Hematopoietic multipotent progenitor cell treated with erythropoietin and hydrocortisone succinate and interleukin-3 and kit ligand, for 6 days (in vitro differentiated cells): ENCODE data around the gene PDZD7.

Experiments used
- DNase-seq: peaks from one replicate; pipeline ENCODE4 v3.0.0-alpha.2; 2015

PDZD7 gene

DNA sequence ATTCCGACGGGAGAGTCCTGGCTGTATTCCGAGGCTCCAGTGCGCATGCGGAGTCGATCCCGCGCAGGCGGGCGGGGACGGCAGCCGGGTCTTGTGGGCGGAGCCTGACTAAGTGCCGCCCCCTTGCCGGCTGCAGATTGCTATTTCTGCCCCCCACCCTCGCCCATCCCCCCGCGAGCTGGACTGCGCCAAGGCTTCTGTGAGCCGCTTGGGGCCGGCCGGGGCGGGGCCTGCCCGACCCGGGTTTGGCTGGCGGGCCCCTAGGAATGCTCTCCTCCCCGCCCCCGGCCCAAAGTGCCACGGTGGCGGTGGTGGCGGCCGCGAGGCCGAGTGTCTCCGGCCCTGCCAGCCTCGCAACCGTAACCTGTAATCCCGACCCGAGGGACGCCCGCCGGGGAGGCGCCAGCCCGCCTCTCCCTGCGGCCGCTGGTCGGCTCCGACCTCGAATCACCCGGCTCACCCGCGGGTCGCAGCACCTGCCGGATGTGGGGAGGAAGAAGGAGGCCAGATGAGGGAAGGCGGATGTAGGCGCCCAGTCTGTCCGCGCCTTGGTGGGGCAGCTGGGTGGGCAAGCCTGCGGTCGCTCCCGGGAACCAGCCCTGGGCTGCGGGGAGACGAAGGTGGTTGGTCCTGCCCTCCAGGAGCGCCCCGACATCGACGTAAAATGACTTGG, 30.2 kb upstream of the PDZD7 start:
- DNase-seq = peak; percentile 97

DNA sequence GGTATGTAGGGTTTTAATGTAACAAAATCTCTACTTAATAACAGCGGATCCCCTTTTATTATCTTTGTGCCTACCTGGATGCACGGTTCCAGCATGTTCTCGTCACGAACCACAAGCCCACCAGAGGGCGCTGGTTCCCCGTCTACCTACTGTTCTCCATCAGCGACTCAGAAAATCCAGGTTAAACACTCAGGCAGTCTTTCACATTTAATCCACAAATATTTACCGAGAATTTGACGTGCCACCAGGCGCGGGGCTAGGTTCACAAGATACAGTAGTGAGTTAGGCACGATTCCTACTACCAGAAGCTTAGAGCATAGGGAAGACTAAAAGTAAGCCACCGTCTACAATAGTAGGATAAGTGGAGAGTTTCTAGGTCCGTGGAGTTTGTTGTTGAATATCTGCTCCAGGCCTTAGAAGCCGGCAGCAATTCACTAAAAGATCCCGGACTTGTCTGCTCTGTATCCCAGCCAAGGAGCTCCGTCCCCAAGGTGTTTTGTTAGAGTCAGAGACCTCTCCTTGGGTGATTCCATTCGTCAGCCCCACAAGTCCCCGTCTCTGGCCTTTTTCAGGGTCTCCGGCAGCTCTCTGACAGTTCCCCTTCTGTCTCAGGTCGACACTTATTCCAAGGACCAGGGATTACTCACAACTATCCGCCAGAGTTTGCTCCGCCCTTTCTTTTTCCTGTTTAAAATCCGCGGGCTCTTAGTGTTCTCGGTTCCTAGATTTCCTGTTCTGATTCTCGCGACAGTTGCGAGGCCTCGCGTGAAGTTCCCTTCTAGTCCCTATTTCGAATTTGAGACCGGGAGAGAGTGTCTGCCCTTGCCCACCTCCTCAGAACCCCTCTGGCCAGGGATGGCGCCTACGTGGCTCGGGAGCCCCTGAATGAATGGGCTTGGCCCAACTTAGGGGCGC, 29.4 kb upstream of the PDZD7 start:
- DNase-seq = peak; percentile 97

DNA sequence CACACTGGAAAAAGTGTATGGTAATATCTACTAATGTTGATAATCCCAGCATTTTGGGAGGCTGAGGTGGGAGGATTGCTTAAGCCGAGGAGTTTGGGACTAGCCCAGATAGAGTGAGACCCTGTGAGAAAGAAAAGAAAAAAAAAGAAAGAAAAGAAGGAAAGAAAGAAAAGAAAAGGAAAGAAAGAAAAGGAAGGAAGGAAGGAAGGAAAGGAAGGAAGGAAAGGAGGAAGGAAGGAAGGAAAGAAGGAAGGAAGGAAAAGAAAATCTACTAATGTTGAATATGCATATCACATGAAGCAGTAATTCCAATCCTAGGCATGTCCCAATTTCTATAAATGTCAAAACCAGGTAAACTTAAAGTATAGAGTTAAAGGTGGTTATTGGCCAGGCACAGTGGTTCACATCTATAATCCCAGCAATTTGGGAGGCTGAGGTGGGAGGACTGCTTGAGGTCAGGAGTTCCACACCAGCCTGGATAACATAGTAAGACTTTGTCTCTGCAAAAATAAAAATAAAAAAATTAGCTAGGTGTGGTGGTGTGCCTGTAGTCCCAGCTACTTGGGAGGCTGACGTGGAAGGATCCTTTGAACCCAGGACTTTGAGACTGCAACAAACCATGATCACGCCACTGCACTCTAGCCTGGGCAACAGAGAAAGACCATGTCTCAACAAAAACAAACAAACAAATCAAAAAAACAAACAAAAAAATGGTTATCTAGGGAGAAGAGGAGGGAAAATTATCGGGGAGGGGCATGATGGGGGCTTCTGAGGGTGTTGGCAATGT, 25.6 kb upstream of the PDZD7 start:
- DNase-seq = no peak

DNA sequence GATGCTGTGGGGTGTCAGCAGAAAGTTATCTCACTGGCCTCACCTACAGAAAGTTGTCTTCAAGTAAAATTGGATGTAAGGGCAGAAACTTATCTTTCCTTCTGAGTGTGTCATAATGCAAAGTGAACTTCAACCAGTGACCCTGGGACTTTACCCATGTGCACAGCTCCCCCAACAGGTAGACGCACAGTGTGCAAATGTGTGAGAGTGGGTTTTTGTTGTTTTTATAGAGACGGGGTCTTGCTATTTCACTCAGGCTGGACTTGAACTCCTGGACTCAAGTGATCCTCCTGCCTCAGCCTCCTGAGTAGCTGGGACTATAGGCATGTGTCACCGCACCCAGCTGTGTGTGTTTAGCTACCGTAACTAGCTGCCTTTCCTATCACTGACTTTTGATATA, 24.5 kb upstream of the PDZD7 start:
- peak; percentile 35 for DNase-seq

DNA sequence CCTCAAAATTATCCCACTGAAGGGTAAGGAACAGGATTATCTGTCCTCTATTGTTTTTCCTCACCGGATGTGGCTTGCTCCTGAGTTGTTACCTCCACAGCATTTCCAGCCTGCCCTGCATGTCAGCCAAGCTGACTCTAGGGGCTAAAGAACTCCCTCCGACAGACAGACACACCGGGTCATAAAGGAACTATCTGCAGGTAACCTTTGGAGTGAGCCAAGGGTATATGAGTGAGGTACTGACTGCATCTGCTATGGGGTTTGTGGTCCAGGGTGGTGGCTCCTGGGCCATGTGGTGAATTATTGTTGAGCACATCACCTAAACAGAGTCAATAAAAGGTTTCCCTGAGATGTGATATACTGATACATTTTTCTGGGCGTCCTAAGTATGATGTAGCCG, 23.9 kb upstream of the PDZD7 start:
- DNase-seq = no peak

DNA sequence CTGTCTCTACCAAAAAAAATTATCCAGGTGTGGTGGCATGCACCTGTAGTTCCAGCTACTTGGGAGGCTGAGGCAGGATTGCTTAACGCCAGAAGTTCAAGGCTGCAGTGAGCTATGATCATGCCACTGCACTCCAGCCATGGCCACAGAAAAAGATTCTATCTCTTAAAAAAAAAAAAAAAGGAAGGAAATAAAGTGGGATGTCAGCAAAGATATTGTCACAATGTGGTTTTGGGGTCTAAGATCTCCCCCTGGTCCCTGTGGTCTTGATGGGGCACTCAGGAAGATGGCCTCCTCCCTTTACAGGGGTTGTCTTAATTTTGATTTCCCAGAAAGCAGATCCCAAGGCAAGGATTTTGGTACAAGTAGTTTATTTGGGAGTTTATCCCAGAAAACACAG, 23.4 kb upstream of the PDZD7 start:
- DNase-seq = peak; percentile 41

DNA sequence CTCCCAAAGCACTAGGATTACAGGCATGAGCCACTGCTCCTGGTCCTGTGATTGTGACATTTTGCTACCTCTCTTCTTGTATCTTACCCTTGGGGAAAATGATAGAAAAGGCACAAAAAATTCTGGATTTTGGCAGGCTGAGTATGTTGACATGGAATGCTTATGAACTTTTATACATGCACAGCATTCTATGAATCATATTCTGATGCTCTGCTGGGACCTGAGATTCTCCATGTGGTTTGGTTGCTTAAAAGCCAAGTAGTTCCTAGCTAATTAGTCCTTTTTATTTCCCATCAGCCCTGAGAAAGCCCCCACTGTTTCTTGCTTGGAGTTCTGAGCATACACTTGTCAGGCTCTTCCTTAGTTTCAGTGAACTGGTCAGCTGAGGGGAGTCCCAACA, 22.6 kb upstream of the PDZD7 start:
- no peak for DNase-seq

DNA sequence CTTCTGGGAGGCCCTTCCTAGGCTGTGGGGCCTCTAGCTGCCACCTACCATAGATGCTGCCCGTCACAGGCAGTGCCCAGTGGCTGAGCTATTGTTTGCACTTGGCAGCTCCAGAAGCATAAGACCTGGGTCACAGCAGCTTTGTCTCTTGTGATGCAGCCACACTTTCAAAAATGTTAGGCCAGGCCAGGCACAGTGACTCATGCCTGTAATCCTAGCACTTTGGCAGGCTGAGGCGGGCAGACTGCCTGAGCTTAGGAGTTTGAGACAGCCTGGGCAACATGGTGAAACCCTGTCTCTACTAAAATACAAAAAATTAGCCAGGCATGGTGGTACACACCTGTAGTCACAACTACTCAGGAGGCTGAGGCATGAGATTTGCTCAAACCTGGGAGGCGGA, 21.4 kb upstream of the PDZD7 start:
- no peak for DNase-seq

DNA sequence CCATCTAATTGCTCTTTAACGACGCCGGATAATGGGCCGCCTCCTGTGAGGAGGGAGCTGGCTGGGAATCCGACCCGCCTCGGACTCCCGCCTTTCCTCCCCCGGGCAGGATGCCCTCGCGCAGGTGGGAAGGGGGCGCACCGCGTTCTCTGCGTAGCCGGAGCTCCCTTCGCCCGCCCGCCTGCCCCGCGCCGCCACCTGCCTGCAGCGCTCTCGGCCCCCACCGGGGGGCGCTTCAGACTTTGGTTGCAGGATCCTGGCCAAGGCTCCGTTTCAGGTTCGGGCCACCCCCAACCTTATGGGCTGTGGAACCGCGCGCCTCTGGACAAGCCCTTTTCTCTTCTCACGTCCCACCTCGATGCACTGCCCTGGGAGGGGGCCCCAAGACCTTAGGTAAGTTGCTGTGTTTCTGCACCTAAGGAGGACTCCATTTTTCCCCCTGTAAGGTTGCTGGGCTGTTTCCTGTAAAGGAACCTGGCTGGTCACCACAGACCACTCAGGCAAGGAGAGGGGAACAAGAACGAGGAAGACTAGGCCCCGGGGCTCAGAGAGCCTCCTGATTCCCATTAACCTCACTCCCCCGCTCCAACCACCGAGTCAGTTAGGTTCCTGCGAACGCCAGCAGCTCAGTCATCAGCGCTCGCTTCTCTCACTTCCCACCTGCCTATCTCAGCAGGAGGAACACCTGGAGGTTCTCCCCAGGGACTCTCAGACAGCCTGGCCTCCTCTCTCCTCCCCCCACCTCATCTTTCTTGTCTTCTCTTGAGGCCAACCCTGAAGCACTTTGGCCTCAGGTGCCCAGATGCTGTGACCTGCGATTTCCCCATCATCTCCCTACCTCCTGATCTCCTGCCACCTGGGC, 19.5 kb upstream of the PDZD7 start:
- DNase-seq = peak; percentile 75

DNA sequence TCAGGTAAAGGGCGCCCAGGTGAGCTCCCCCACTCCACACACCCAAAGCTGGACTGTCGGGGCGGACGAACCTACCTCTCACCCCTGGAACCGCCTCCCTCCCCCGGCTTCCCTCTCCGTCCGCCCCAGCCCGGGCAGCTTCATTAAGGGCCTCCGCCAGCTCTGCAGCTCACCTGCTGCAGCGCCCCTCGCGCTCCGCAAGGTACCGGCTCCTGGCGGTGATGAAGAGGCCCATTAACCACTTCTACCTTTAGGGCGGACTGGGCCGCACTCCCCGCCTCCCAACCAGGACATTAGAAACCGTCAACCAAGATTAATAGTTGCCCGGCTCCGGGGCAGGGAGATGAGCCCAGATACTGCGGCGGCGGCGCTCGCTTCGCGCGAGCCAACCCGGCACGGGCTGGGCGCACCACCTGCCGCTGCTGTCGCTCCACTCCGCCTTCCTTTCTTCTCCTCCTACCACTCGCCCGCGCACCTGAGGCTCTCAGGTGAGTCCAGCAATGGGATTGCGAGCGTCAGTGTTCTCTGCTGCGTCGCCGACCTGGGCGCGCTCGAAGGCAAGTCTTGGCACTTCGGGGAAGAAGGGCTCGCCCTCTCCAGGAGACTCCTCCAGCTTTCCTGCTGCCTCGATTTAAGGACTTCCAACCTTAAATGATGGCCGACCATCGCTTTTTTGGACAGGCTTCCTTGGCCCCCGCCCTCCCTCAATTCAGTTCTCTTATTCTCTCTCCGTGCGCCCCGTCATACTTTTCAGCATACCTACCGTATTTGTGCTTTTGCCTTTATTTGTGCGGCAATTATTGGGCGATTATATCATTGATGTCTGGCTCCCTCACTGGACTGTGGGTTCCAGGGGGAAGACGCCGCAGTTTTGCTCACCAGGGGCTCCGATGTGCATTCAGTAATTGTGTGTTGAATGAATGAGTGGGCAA, 17.3 kb upstream of the PDZD7 start:
- no peak for DNase-seq

DNA sequence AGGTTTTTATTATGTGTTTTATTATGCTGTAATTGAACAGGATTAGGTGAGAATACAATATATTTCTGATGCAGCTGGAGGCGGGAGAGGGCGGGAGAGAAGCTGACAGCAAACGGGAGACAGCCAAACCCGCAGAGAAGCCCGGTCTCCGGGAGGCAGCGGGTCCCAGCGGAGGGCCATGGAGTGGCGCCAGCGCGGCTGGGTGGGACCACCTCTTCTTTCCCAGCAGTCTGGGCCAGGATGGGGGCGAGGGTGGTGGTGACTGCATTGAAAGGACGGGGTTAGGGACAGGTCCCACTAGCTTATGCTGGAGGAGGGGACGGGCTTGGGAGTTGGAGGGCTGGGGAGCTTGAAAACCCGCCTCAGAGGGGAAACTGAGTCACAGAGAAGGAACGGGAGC, 16.3 kb upstream of the PDZD7 start:
- DNase-seq = no peak

DNA sequence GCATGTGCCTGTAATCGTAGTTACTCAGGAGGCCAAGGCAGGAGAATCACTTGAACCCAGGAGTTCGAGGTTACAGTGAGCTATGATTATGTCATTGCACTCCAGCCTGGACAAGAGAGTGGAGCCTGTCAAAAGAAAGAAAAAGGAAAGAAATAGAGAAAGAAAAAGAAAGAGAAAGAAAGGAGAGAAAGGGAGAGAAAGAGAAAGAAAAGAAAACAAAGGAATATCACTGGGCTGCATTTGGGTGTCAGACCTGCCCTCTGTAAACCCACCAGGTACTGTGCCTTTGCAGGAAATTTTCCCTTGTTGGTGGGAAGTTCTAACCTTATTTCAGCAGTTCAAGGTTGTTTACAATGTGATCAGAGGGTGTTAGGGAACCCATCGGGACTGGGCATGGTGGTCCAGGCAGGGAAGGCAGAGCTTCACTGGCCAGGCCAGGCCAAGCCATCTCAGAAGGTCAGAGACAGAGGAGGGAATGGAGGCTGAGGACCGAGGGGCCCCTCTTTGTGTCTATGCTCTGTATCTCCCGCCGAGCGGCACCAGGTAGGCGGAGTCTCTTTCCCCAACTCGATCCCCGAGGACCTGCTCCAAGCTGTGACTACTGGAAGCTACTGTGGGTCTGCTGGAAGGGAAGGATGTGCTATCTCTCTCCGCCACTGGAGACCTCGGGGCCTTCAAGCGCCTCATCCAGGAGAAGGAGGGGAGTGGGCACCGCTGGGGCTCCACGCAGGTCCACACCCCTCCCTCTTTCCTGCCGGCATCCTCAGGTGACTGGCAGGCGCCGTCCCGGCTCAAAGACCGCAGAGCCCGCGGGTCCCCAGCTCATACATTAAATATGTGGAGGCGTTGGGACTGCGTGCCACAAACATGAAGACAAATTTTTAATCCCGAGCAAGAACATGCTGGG, 15.7 kb upstream of the PDZD7 start:
- DNase-seq = no peak

DNA sequence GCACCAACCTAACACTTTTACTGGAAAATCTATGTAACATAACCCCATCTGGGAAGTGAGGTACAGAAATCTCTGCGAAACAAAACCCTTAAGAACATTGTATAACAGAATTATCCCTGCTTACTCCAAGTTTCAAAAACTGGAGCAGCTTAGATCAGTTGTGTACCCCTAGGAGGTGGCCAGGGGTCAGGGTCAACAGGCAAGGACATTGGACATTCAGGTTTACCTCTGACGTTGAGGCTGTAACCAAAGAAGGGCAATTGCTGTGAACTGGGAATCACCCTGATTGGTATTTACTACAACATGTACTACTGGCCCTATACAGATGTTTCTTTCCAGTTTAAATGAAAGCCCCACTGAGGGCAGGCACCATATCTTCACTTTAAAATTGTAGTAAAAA, 13.2 kb upstream of the PDZD7 start:
- DNase-seq = no peak

DNA sequence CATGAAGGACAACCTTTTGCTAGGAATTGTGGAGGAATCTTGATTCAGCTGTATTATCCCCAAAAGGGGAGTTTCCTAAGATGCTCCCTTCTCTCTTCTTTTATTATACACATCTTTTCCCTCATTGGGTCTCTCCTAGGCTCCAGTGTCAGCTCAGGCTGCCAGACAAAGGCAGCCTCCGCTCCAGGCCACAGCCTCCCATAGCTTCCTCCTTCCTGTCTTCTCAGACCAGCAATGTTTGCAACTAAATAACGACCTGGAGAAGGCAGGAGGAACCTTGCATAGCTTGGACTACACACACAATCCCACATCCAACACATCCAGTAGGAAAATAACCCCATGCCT, 12.4 kb upstream of the PDZD7 start:
- no peak for DNase-seq

DNA sequence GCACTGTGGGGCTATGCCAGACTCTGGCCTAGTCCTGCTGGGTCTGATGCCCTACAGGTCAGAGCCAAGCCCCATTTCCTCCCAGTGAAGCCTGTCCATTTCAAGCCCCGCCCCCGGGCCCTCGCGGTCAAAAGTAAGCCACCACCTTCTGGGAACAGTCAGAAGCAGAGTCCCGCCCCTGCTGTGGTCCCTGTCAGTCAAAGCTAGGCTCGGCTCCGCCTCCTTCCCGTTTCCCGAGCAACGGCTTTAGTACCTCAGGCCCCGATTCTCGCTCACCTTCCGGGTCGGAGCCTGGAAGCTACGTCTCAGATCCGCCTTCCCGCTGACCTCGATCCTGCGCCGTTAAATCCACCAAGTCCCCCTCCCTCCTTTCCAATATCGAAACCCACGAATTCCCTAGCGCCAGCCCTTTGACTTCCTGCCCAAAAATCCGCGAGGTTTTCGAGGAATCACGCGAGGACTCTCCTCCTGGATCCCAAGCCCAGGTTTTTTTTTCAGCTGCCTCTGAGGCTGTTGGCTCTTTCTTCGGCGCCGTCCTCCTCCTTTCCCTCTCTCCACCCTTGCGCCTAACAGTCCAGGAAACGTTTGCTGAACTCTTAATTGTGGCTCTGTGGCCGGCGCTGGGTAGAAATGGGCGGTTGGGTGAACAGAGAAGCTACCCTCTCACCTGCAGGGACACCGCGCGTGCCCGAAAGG, 11.9 kb upstream of the PDZD7 start:
- peak; percentile 99 for DNase-seq

DNA sequence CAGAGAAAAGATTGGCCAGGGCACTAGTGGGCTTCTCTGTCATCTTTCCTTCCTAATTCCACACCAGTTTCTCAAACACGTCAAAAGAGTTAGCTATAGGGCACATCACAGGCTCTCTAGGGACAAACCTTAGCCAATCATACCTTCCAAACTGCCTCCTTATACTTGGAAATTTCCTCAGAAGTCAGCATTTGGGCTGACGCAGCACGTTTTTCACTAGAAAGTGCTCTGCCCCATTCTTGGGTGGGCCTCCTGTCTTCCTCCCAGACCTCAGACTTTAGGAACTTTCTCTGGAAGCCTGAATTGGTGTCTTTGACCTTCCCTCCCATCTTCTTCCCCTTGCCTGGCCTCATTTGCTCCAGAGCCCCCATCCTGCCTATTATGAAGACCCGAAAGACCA, 11.2 kb upstream of the PDZD7 start:
- no peak for DNase-seq

DNA sequence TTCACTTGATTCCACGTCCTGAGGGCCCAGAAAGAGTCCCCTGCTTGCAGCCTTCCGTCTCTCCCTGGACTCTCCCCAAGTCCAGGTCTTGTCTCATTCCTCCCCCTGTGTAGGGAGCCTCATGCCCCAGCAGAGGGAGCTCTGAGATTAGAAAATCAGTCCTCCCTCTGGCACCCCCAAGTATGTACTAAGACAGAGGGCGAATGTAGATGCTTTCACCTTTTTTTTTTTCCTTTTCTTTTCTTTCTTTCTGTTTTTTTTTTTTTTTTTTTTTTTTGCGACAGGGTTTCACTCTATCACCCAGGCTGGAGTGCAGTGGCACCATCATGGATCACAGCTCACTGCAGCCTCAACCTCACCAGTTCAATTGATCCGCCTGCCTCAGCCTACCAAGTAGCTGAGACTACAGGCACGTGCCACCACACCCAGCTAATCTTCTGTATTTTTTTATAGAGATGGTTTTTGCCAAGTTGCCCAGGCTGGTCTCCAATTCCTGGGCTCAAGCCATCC, 10.4 kb upstream of the PDZD7 start:
- DNase-seq = peak; percentile 94

DNA sequence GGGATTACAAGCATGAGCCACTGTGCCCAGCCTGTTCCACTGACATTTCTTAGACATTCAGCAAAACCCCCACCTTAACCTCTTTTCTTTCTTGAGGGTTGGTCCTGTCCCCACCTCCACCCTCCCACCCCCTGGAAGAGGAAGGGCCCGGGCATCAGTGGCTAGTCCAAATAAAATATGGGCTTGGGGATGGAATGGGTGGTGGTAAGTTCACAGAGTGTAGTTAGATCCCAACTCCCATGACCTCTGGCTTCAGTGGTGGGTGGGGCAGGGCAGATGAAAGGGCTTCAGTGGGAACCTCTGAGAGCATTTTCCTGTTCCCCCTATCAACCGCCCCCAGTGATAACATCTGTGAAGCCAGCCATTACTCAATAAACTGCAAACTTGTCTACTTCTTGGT, 9.9 kb upstream of the PDZD7 start:
- no peak for DNase-seq

DNA sequence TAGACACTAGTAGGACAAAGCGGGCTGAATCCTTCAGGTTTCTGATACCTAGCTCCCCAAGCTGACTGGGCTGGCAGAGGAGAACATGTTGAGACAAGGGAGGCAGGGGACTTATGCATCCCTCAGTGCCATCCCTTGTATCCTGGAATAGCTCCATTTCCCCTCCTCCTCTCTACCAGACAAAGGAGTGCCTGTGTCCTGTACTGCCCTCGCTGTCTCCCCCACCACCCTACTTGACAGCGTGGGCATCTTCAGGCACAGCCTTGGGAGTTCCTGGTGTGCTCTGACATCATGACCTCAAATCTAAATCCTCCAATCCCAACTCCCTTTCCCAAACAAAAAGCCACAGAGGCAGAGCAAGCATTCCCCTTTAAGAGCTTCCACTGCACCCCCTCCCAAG, 9.1 kb upstream of the PDZD7 start:
- DNase-seq = no peak

DNA sequence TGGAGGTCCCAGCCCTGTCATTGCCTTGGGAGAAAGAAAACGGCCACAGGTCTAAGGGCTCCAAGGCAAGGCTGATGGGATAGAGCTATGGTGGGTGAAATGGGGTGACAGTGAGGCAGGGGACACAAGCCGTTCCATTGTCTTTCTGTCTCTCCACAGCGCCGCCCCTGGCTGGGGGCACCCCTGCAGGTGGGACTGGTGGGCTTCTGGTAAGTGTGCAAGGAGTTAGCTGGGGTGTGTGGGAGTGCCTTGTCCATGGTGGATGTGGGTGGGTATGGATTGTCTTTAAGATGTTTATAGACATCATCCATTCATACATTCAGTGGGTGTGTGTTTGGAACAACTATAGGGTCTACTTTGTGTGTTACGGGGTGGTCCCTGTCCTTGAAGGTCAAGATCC, 7.6 kb upstream of the PDZD7 start:
- DNase-seq = no peak
